KMS-11 (cell line): ENCODE measurements around the gene HSDL2.

Source experiments
- H2AFZ ChIP-seq: fragments of 200-600 bp; sonication (generic); 2 replicates; pipeline ENCODE4 v1.6.1; 2016; ENCODE audit warnings: antibody characterized with exemption, mixed run types, low read depth
- H3K27ac ChIP-seq: fragments of 200-600 bp; sonication (generic); 2 replicates; pipeline ENCODE4 v1.6.1; 2016; ENCODE audit warnings: mild to moderate bottlenecking, mixed run types
- H3K27me3 ChIP-seq: fragments of 200-600 bp; sonication (generic); 2 replicates; pipeline ENCODE4 v1.6.1; 2017; ENCODE audit warnings: mild to moderate bottlenecking, low read depth, mixed run types, moderate library complexity; ENCODE audit not compliant: insufficient read depth
- H3K36me3 ChIP-seq: fragments of 200-600 bp; sonication (generic); 2 replicates; pipeline ENCODE4 v1.6.1; 2017; ENCODE audit warnings: mild to moderate bottlenecking, mixed run types; ENCODE audit not compliant: insufficient read depth
- H3K4me1 ChIP-seq: fragments of 200-600 bp; sonication (generic); 2 replicates; pipeline ENCODE4 v1.6.1; 2016; ENCODE audit warnings: mild to moderate bottlenecking, low read depth, mixed run types; ENCODE audit not compliant: poor library complexity, severe bottlenecking
- H3K4me2 ChIP-seq: fragments of 200-600 bp; sonication (generic); 2 replicates; pipeline ENCODE4 v1.7.0; 2016; ENCODE audit warnings: mild to moderate bottlenecking, mixed run types
- H3K4me3 ChIP-seq: fragments of 200-600 bp; sonication (generic); IDR thresholded peaks from 2 replicates; pipeline ENCODE4 v1.6.1; 2017; ENCODE audit warnings: low read depth, low read length, mixed read lengths; ENCODE audit not compliant: insufficient read depth
- H3K79me2 ChIP-seq: fragments of 200-600 bp; sonication (generic); 2 replicates; pipeline ENCODE4 v1.6.1; 2016; ENCODE audit warnings: low read depth, mixed run types; ENCODE audit not compliant: insufficient read depth
- H3K9ac ChIP-seq: fragments of 200-600 bp; sonication (generic); 2 replicates; pipeline ENCODE4 v1.6.1; 2016; ENCODE audit warnings: mild to moderate bottlenecking, mixed run types
- H4K20me1 ChIP-seq: fragments of 200-600 bp; sonication (generic); 2 replicates; pipeline ENCODE4 v1.6.1; 2016; ENCODE audit warnings: mild to moderate bottlenecking, mixed run types; ENCODE audit not compliant: insufficient read depth
- CTCF ChIP-seq: fragments of 200-600 bp; sonication (generic); conservative IDR thresholded peaks from 2 replicates; pipeline ENCODE4 v1.6.1; 2017; ENCODE audit warnings: low read depth, mild to moderate bottlenecking, antibody characterized with exemption, low read length, moderate library complexity, mixed read lengths

HSDL2 gene

GRCh38 chr9:112379177-112380101 is 469 bp upstream of the HSDL2 start:
- no peaks in the 10 kb centered on the region for H4K20me1 ChIP-seq
- H3K4me3 ChIP-seq = no peak overlapping the region
- peak overlapping the region; percentile 91 for H3K27ac ChIP-seq
- no peaks in the 10 kb centered on the region for H3K36me3 ChIP-seq
- no peak for TF ChIP-seq CTCF
- peak overlapping the region; percentile 98 for H2AFZ ChIP-seq
- peak overlapping the region; percentile 89 for H3K9ac ChIP-seq
- H3K4me1 ChIP-seq = peaks cover 13% of the 10 kb centered on the region
- peak overlapping the region; percentile 87 for H3K4me2 ChIP-seq
- no peaks in the 10 kb centered on the region for H3K79me2 ChIP-seq
- H3K27me3 ChIP-seq = no peaks in the 10 kb centered on the region

- H3K4me1 ChIP-seq = peaks cover 17% of the 10 kb centered on the region
- no peaks in the 10 kb centered on the region for H3K36me3 ChIP-seq
- H3K79me2 ChIP-seq = no peaks in the 10 kb centered on the region
- H3K27ac ChIP-seq = no peak overlapping the region
- no peak overlapping the region for H3K4me3 ChIP-seq
- no peaks in the 10 kb centered on the region for H4K20me1 ChIP-seq
- no peak for TF ChIP-seq CTCF
- H2AFZ ChIP-seq = peak overlapping the region; percentile 76
- H3K27me3 ChIP-seq = no peaks in the 10 kb centered on the region
- peak overlapping the region; percentile 86 for H3K4me2 ChIP-seq
- peak overlapping the region; percentile 32; the same call in 1 of the 2 replicates for H3K9ac ChIP-seq
Observed at GRCh38 chr9:112380825-112381221, 915 bp downstream of the HSDL2 start.

GRCh38 chr9:112382066-112382465 is 2.2 kb downstream of the HSDL2 start:
- Histone ChIP-seq H3K27ac (no peak overlapping the region), H3K4me1 (peaks cover 17% of the 10 kb centered on the region), H4K20me1 (no peaks in the 10 kb centered on the region), H3K4me3 (no peak overlapping the region), H3K79me2 (no peaks in the 10 kb centered on the region), H3K4me2 (no peak overlapping the region), H3K9ac (no peak overlapping the region), H3K27me3 (no peaks in the 10 kb centered on the region), H3K36me3 (no peaks in the 10 kb centered on the region), H2AFZ (no peak overlapping the region)
- TF ChIP-seq CTCF = no peak

GRCh38 chr9:112382501-112383364 is 2.8 kb downstream of the HSDL2 start:
- Histone ChIP-seq H3K27ac (no peak overlapping the region), H3K27me3 (no peaks in the 10 kb centered on the region), H3K4me1 (peaks cover 12% of the 10 kb centered on the region), H4K20me1 (no peaks in the 10 kb centered on the region), H3K4me2 (no peak overlapping the region), H3K36me3 (no peaks in the 10 kb centered on the region), H2AFZ (no peak overlapping the region), H3K4me3 (no peak overlapping the region), H3K79me2 (no peaks in the 10 kb centered on the region), H3K9ac (no peak overlapping the region)
- TF ChIP-seq CTCF = no peak
